H9 (cell line): Measurements from ENCODE around the gene DDIT4. TPM values are rescaled to one million over a fixed set of nuclear protein-coding genes. Genes with fewer than 3 reads are reported as not detected.

ENCODE experiments used
- DNase-seq: peaks from one replicate; pipeline ENCODE4 v3.0.0-alpha.2; 2017
- H2AFZ ChIP-seq: one replicate; pipeline ENCODE4 v1.6.1; 2013; ENCODE audit warnings: mild to moderate bottlenecking, low read length, control low read depth, moderate library complexity
- H2AK5ac ChIP-seq: 2 replicates; pipeline ENCODE4 v1.6.1; 2013; ENCODE audit warnings: low read length, control low read depth, mixed read lengths; ENCODE audit not compliant: insufficient read length
- H2BK120ac ChIP-seq: one replicate; pipeline ENCODE4 v1.6.1; 2013; ENCODE audit warnings: low read depth, mild to moderate bottlenecking, low read length, control low read depth, inconsistent platforms; ENCODE audit not compliant: poor library complexity, severe bottlenecking
- H2BK12ac ChIP-seq: 2 replicates; pipeline ENCODE4 v1.6.1; 2013; ENCODE audit warnings: low read length, control low read depth, mixed read lengths, low read depth; ENCODE audit not compliant: insufficient read length
- H2BK15ac ChIP-seq: 2 replicates; pipeline ENCODE4 v1.6.1; 2013; ENCODE audit warnings: low read depth, low read length, control low read depth
- H2BK20ac ChIP-seq: one replicate; pipeline ENCODE4 v1.6.1; 2013; ENCODE audit warnings: low read depth, mild to moderate bottlenecking, low read length, control low read depth, inconsistent platforms; ENCODE audit not compliant: poor library complexity, severe bottlenecking
- H2BK5ac ChIP-seq: 2 replicates; pipeline ENCODE4 v1.6.1; 2013; ENCODE audit warnings: low read length, control low read depth, mixed read lengths; ENCODE audit not compliant: insufficient read length
- H3K14ac ChIP-seq: 2 replicates; pipeline ENCODE4 v1.6.1; 2013; ENCODE audit warnings: low read length, control low read depth; ENCODE audit not compliant: insufficient read depth
- H3K18ac ChIP-seq: 2 replicates; pipeline ENCODE4 v1.6.1; 2013; ENCODE audit warnings: low read depth, mild to moderate bottlenecking, mixed read lengths, low read length, control low read depth; ENCODE audit not compliant: insufficient read length
- H3K23ac ChIP-seq: 2 replicates; pipeline ENCODE4 v1.6.1; 2013; ENCODE audit warnings: low read length, control low read depth, mixed read lengths, low read depth; ENCODE audit not compliant: insufficient read length
- H3K23me2 ChIP-seq: 2 replicates; pipeline ENCODE4 v1.6.1; 2013; ENCODE audit warnings: low read depth, mild to moderate bottlenecking, mixed read lengths, low read length, control low read depth; ENCODE audit not compliant: insufficient read length, poor library complexity, severe bottlenecking
- H3K27ac ChIP-seq: 2 replicates; pipeline ENCODE4 v1.5.1; 2013; ENCODE audit warnings: low read length, control low read depth, mixed read lengths, low read depth; ENCODE audit not compliant: insufficient read length
- H3K27me3 ChIP-seq: 2 replicates; pipeline ENCODE4 v1.6.1; 2013; ENCODE audit warnings: low read length, control low read depth, inconsistent platforms; ENCODE audit not compliant: insufficient read depth
- H3K4ac ChIP-seq: 2 replicates; pipeline ENCODE4 v1.6.1; 2013; ENCODE audit warnings: low read depth, mild to moderate bottlenecking, control low read depth, inconsistent platforms, low read length, moderate library complexity
- H3K4me1 ChIP-seq: 2 replicates; pipeline ENCODE4 v1.6.1; 2013; ENCODE audit warnings: low read length, control low read depth, inconsistent platforms; ENCODE audit not compliant: insufficient read depth
- H3K4me2 ChIP-seq: 2 replicates; pipeline ENCODE4 v1.6.1; 2013; ENCODE audit warnings: low read length, control low read depth, mixed read lengths; ENCODE audit not compliant: insufficient read length, insufficient read depth
- H3K56ac ChIP-seq: 2 replicates; pipeline ENCODE4 v1.6.1; 2013; ENCODE audit warnings: low read depth, mild to moderate bottlenecking, mixed read lengths, low read length, control low read depth; ENCODE audit not compliant: insufficient read length
- H3K79me1 ChIP-seq: 2 replicates; pipeline ENCODE4 v1.6.1; 2013; ENCODE audit warnings: low read depth, mild to moderate bottlenecking, moderate library complexity, low read length, control low read depth, inconsistent platforms; ENCODE audit not compliant: insufficient read depth, poor library complexity, severe bottlenecking
- H3K79me2 ChIP-seq: 2 replicates; pipeline ENCODE4 v1.6.1; 2013; ENCODE audit warnings: low read length, control low read depth, inconsistent platforms; ENCODE audit not compliant: insufficient read depth
- H3K9ac ChIP-seq: 2 replicates; pipeline ENCODE4 v1.6.1; 2013; ENCODE audit warnings: low read length, control low read depth, mixed read lengths; ENCODE audit not compliant: insufficient read length; ENCODE audit errors: extremely low read depth
- H3K9me3 ChIP-seq: one replicate; pipeline ENCODE4 v1.6.1; 2013; ENCODE audit warnings: low read depth, low read length, inconsistent platforms; ENCODE audit not compliant: control insufficient read depth
- H3T11ph ChIP-seq: one replicate; pipeline ENCODE4 v1.6.1; 2013; ENCODE audit warnings: mild to moderate bottlenecking, low read length, control low read depth, inconsistent platforms
- H4K20me1 ChIP-seq: one replicate; pipeline ENCODE4 v1.6.1; 2013; ENCODE audit not compliant: control insufficient read depth, insufficient read length, insufficient read depth
- H4K5ac ChIP-seq: 2 replicates; pipeline ENCODE4 v1.6.1; 2013; ENCODE audit warnings: low read depth, mild to moderate bottlenecking, mixed read lengths, low read length, control low read depth; ENCODE audit not compliant: insufficient read length
- H4K8ac ChIP-seq: replicated peaks from 2 replicates; pipeline ENCODE4 v1.6.1; 2013; ENCODE audit warnings: low read length, control low read depth, mixed read lengths, low read depth; ENCODE audit not compliant: insufficient read length
- H4K91ac ChIP-seq: 2 replicates; pipeline ENCODE4 v1.6.1; 2013; ENCODE audit warnings: low read depth, mild to moderate bottlenecking, moderate library complexity, mixed read lengths, low read length, control low read depth; ENCODE audit not compliant: insufficient read length
- H3K27ac Mint-ChIP-seq, 3 experiments: 2 replicates in 2 of 3; 3 replicates in 1 of 3; pipeline ENCODE4 v1.8.0; 2020 to 2021; ENCODE audit warnings: mixed read lengths in 3 of 3, mild to moderate bottlenecking in 1 of 3, moderate library complexity in 1 of 3
- H3K27me3 Mint-ChIP-seq: 2 replicates; pipeline ENCODE4 v1.8.0; 2021; ENCODE audit warnings: low read depth, mild to moderate bottlenecking, moderate library complexity, mixed read lengths
- H3K36me3 Mint-ChIP-seq, 3 experiments: 2 replicates in 2 of 3; 3 replicates in 1 of 3; pipeline ENCODE4 v1.8.0; 2020 to 2021; ENCODE audit warnings: low read depth in 3 of 3, mixed read lengths in 3 of 3; ENCODE audit not compliant: insufficient read depth in 1 of 3
- H3K4me1 Mint-ChIP-seq, 2 experiments: 2 replicates each; pipeline ENCODE4 v1.8.0; 2020; ENCODE audit warnings: mixed read lengths in 2 of 2
- H3K4me3 Mint-ChIP-seq, 2 experiments: 2 replicates in 1 of 2; 3 replicates in 1 of 2; pipeline ENCODE4 v1.8.0; 2020 to 2021; ENCODE audit warnings: mild to moderate bottlenecking in 2 of 2, mixed read lengths in 2 of 2, moderate library complexity in 1 of 2
- H3K9me3 Mint-ChIP-seq, 2 experiments: 2 replicates in 1 of 2; 3 replicates in 1 of 2; pipeline ENCODE4 v1.8.0; 2020; ENCODE audit warnings: mild to moderate bottlenecking in 2 of 2, mixed read lengths in 2 of 2, moderate library complexity in 1 of 2
- CTCF ChIP-seq: fragments of 200-600 bp; sonication (generic); conservative IDR thresholded peaks from 3 replicates; pipeline ENCODE4 v1.8.0; 2021; ENCODE audit warnings: antibody characterized with exemption, mild to moderate bottlenecking
- WGBS: extraction: QIAGEN DNeasy Blood & Tissue Kit; methylation state at CpG from one replicate; pipeline ENCODE4 v1.1.7; 2013; ENCODE audit warnings: missing lambda C conversion rate, low lambda C conversion rate, mixed read lengths; ENCODE audit not compliant: insufficient read length; ENCODE audit errors: extremely low coverage; 5-methylcytosine and 5-hydroxymethylcytosine counted together
- total RNA-seq: library from RNA; stranded (reverse); gene quantifications from 2 replicates; pipeline ENCODE4 v1.2.1, GENCODE V29; 2021

Gene DDIT4
- total RNA-seq, 1 experiment from 2014 or later, result 84.0 TPM

- no peak for DNase-seq
- no peaks in the 10 kb centered on the region for H3K9me3 ChIP-seq
Observed at GRCh38 chr10:72283131-72283530, 9.4 kb downstream of the DDIT4 start.

More at GRCh38 chr10:72283131-72283530, 9.4 kb downstream of the DDIT4 start:
- Histone ChIP-seq H3K4ac (no peak overlapping the region), H3K79me2 (no peaks in the 10 kb centered on the region), H2BK15ac (no peak overlapping the region), H3K18ac (no peak overlapping the region), H4K20me1 (no peaks in the 10 kb centered on the region), H2AK5ac (no peak overlapping the region), H3K79me1 (no peaks in the 10 kb centered on the region), H3K56ac (no peak overlapping the region), H3K27ac (no peak overlapping the region), H3K23me2 (no peaks in the 10 kb centered on the region), H2BK120ac (no peak overlapping the region), H3K14ac (no peak overlapping the region), H2BK20ac (no peak overlapping the region), H4K91ac (no peak overlapping the region), H3K27me3 (no peaks in the 10 kb centered on the region), H3K9ac (no peak overlapping the region), H4K8ac (no peak overlapping the region), H4K5ac (no peak overlapping the region), H2AFZ (no peak overlapping the region), H2BK12ac (no peak overlapping the region), H3T11ph (no peak overlapping the region), H3K4me1 (no peaks in the 10 kb centered on the region; the same call in 1 of the 2 replicates), H3K4me2 (no peak overlapping the region), H3K23ac (no peak overlapping the region), H2BK5ac (no peak overlapping the region)
- Mint-ChIP-seq H3K27me3 (no peaks in the 10 kb centered on the region), H3K4me3 (no peak overlapping the region), H3K4me1 (peaks cover 3 to 9% of the 10 kb centered on the region in 2 experiments), H3K36me3 (no peaks in the 10 kb centered on the region), H3K27ac (no peak overlapping the region), H3K9me3 (0 out of 5 replicates have a peak, but pooled peaks cover 0 to 2% of the 10 kb centered on the region in 2 experiments)
- TF ChIP-seq CTCF, result no peak
- no CpG with 5 or more reads among the region's 3 CpGs for whole genome bisulfite sequencing
